ENCODE measurements around the gene TAB2. TPM values are rescaled to one million over a fixed set of nuclear protein-coding genes. Genes with fewer than 3 reads are reported as not detected.

The TAB2 gene
- total and polyA plus RNA-seq, 2 of the 8 experiments (the other 6 are each of a cell fraction or from before 2014, with no cell fraction given), result 40.4 to 63.0 TPM

DNA sequence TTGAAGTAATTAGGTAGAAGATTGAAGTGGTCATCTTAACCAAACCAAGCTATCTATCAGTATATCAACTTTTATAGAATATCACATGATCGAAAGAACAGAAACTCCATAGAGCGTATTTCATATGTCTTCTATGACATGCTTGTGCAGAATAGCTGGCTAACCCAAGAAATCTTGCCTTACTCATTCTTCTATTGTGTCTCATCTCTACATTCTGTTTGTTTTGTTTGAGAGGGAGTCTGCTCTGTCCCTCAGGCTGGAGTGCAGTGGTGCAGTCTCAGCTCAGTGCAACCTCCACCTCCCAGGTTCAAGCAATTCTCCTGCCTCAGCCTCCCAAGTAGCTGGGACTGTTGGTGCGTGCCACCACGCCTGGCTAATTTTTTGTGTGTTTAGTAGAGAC lies 10.6 kb downstream of the TAB2 start:
- no peak overlapping the region for H3K9ac ChIP-seq (replicated peaks in 1 of 4; ENCODE audit: extremely low read depth in 1 of 4, low read depth in 3 of 4, low read length in 3 of 4)
- DNase-seq (ENCODE audit: low read depth in 1 of 2, low spot score in 2 of 2) (no peak), FAIRE-seq (no peak)
- POLR2A ChIA-PET (ENCODE audit: partially characterized antibody), result interaction anchor here (0.9 to 1.3 kb wide), 2 partner anchors 10 to 12 kb away, joined by 3 to 5 read pairs; no protein-coding TSS in a partner anchor
- H3K27ac ChIP-seq (ENCODE audit: low read depth, low read length), result no peak overlapping the region
- no peak for TF ChIP-seq KDM4A (IDR thresholded peaks at IDR 0.05; ENCODE audit: low read depth, low read length, severe bottlenecking)
- TF ChIP-seq BCL11A (IDR thresholded peaks at IDR 0.05; ENCODE audit: low read depth in 2 of 2, low read length in 2 of 2), result no peak
- no peak for TF ChIP-seq CEBPB (IDR thresholded peaks at IDR 0.05; ENCODE audit: low read depth, low read length)
- TF ChIP-seq SRF (IDR thresholded peaks at IDR 0.05; ENCODE audit: low read depth, low read length), result no peak
- TF ChIP-seq PHF8 (conservative IDR thresholded peaks at IDR 0.05; ENCODE audit: low read depth, low read length), result no peak
- TF ChIP-seq, protein P1, sequence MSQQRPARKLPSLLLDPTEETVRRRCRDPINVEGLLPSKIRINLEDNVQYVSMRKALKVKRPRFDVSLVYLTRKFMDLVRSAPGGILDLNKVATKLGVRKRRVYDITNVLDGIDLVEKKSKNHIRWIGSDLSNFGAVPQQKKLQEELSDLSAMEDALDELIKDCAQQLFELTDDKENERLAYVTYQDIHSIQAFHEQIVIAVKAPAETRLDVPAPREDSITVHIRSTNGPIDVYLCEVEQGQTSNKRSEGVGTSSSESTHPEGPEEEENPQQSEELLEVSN (IDR thresholded peaks at IDR 0.05), result no peak
- TF ChIP-seq NRF1 (IDR thresholded peaks at IDR 0.05; ENCODE audit: low read depth, low read length), result no peak
- H3K14ac ChIP-seq (ENCODE audit: insufficient read length), result no peak overlapping the region
- H2BK12ac ChIP-seq (ENCODE audit: low read depth, low read length), result no peak overlapping the region
- H4K8ac ChIP-seq (ENCODE audit: extremely low read depth, insufficient read depth, low read length), result no peak overlapping the region
- H3K9me3 ChIP-seq (ENCODE audit: insufficient read depth in 2 of 2, low read depth in 1 of 2, low read length in 1 of 2), result no peaks in the 10 kb centered on the region
- no peak overlapping the region for H2BK120ac ChIP-seq (replicated peaks; ENCODE audit: low read depth, low read length)
- H3K79me1 ChIP-seq (ENCODE audit: low read depth, low read length), result no peaks in the 10 kb centered on the region; the same call in none of the 2 replicates
- WGBS, 2 experiments (ENCODE audit: extremely low coverage in 1 of 2, insufficient coverage in 1 of 2, insufficient read length in 1 of 2, insufficient replicate concordance in 2 of 2, low coverage in 1 of 2, low lambda C conversion rate in 2 of 2, missing lambda C conversion rate in 1 of 2), result 85% methylated on average over 4 of the region's 4 CpGs; no CpG with 5 or more reads in 1 of the 2 experiments
- H3K4ac ChIP-seq (replicated peaks; ENCODE audit: insufficient read length, low read depth, low read length), result no peak overlapping the region
- H2BK20ac ChIP-seq (ENCODE audit: low read length), result no peak overlapping the region
- H3K4me2 ChIP-seq (ENCODE audit: insufficient read depth in 1 of 2, low read depth in 2 of 2, low read length in 2 of 2), result no peak overlapping the region
- H2BK5ac ChIP-seq (ENCODE audit: low read depth, low read length), result no peak overlapping the region
- H2AK5ac ChIP-seq (ENCODE audit: low read depth, low read length), result no peak overlapping the region
- H3K4me3 ChIP-seq (ENCODE audit: extremely low read depth in 1 of 4, insufficient read depth in 2 of 4, low read depth in 3 of 4, low read length in 4 of 4), result no peak overlapping the region
- H3K36me3 ChIP-seq (ENCODE audit: control insufficient read depth in 2 of 4, insufficient read depth in 4 of 4, low read length in 3 of 4), result no peaks in the 10 kb centered on the region
- H3K56ac ChIP-seq (replicated peaks; ENCODE audit: insufficient read length, low read depth, low read length), result no peak overlapping the region
- H3K79me2 ChIP-seq (ENCODE audit: control insufficient read depth in 1 of 2, insufficient read depth in 2 of 2, low read length in 2 of 2), result peaks cover 21 to 100% of the 10 kb centered on the region in 2 experiments
- peaks cover 0 to 23% (median 5%) of the 10 kb centered on the region in 4 experiments; a peak in 5 of 7 replicates for H3K4me1 ChIP-seq (replicated peaks in 1 of 4; ENCODE audit: control insufficient read depth in 3 of 4, insufficient read depth in 4 of 4, low read length in 3 of 4)
- H4K91ac ChIP-seq (replicated peaks; ENCODE audit: insufficient read length, low read length), result no peak overlapping the region
- peaks cover 13 to 14% of the 10 kb centered on the region in 2 experiments for H4K20me1 ChIP-seq (replicated peaks in 1 of 2; ENCODE audit: control insufficient read depth in 1 of 2, insufficient read depth in 2 of 2, low read length in 2 of 2)
- no peak overlapping the region for H3K18ac ChIP-seq (ENCODE audit: extremely low read depth, low read length)
- H4K5ac ChIP-seq (ENCODE audit: insufficient read length, low read depth, low read length), result no peak overlapping the region
- no peaks in the 10 kb centered on the region for H3K23me2 ChIP-seq (ENCODE audit: low read depth, low read length)
- no peak overlapping the region for H2BK15ac ChIP-seq (ENCODE audit: low read length)
- no peak overlapping the region for H3K23ac ChIP-seq (ENCODE audit: insufficient read length)
- no peak overlapping the region for H2AFZ ChIP-seq (ENCODE audit: low read length)
- H3K27me3 ChIP-seq (replicated peaks in 1 of 4; ENCODE audit: control insufficient read depth in 3 of 4, extremely low read depth in 1 of 4, insufficient read depth in 3 of 4, low read length in 3 of 4), result no peaks in the 10 kb centered on the region
- CTCF ChIA-PET (ENCODE audit: partially characterized antibody), result interaction anchor here (0.6 kb wide), 1 partner anchor 64 kb away, joined by 4 read pairs; no protein-coding TSS in a partner anchor
